HG03342 (cell line): ENCODE data around the gene PTPN5.

Experiments used
- ATAC-seq: cut with Tn5 transposase; IDR thresholded peaks from one replicate; pipeline ENCODE4 v1.9.1; 2021; ENCODE audit warnings: mild to moderate bottlenecking, moderate library complexity; ENCODE audit not compliant: unreplicated experiment

PTPN5 gene

GRCh38 chr11:18713646-18714442 is 77.8 kb downstream of the PTPN5 start:
- ATAC-seq: no peak

GRCh38 chr11:18710545-18710944 is 81.1 kb downstream of the PTPN5 start:
- no peak for ATAC-seq

- no peak for ATAC-seq
Measured at GRCh38 chr11:18709414-18709813, 82.2 kb downstream of the PTPN5 start.

GRCh38 chr11:18707811-18708340 is 83.7 kb downstream of the PTPN5 start:
- ATAC-seq: no peak

- ATAC-seq: peak; percentile 63
Measured at GRCh38 chr11:18706330-18707243, 85.0 kb downstream of the PTPN5 start.

GRCh38 chr11:18705651-18706281 is 85.8 kb downstream of the PTPN5 start:
- no peak for ATAC-seq

GRCh38 chr11:18704698-18705097 is 86.9 kb downstream of the PTPN5 start:
- ATAC-seq: no peak

GRCh38 chr11:18704045-18704645 is 87.5 kb downstream of the PTPN5 start:
- no peak for ATAC-seq

- no peak for ATAC-seq
Measured at GRCh38 chr11:18703001-18703763, 88.4 kb downstream of the PTPN5 start.

- no peak for ATAC-seq
Measured at GRCh38 chr11:18701614-18702216, 89.9 kb downstream of the PTPN5 start.

GRCh38 chr11:18700872-18701271 is 90.7 kb downstream of the PTPN5 start:
- ATAC-seq: no peak

GRCh38 chr11:18700375-18700774 is 91.2 kb downstream of the PTPN5 start:
- ATAC-seq: no peak

- ATAC-seq: no peak
Measured at GRCh38 chr11:18699848-18700261, 91.7 kb downstream of the PTPN5 start.

- no peak for ATAC-seq
Measured at GRCh38 chr11:18699269-18699596, 92.4 kb downstream of the PTPN5 start.

- ATAC-seq: peak; percentile 83
Measured at GRCh38 chr11:18698341-18699268, 93.0 kb downstream of the PTPN5 start, which contains the start of gene TMEM86A. TMEM86A (plus strand) TSS chr11:18698779; CDS start chr11:18698887, 108 bp downstream.

- no peak for ATAC-seq
Measured at GRCh38 chr11:18697576-18697975, 94.0 kb downstream of the PTPN5 start.

- ATAC-seq: no peak
Measured at GRCh38 chr11:18696638-18697225, 94.9 kb downstream of the PTPN5 start.
